HG02852 (cell line): ENCODE measurements around the gene ACO2.
"Not testable (repeated sequence)": the region's sequence is repeated elsewhere in the genome, so short reads cannot be mapped to it uniquely, and the experiment has no call there.

Source experiments
- ATAC-seq: cut with Tn5 transposase; IDR thresholded peaks from one replicate; pipeline ENCODE4 v1.9.1; 2021; ENCODE audit warnings: mild to moderate bottlenecking, moderate library complexity; ENCODE audit not compliant: unreplicated experiment

Gene ACO2

DNA sequence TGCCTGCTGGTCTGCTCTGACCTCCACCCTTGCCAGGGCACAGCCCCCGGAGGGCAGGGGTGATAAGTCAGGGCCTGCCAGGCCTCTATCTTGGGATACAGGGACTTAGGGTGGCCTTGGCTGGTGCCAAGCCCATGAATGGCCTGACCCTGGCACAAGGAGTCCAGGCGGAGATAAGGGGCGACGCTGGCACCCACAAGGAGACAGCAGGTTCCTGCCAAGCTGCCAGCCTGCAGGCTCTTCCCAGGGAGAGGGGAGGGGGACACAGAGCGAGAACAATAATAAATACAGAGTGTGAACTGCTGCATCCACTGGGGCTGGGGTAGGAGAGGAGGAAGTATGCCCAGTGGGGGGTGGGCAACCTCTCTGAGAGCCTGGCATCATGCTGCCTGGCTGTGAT, 92.9 kb downstream of the ACO2 start:
- ATAC-seq, result no peak

DNA sequence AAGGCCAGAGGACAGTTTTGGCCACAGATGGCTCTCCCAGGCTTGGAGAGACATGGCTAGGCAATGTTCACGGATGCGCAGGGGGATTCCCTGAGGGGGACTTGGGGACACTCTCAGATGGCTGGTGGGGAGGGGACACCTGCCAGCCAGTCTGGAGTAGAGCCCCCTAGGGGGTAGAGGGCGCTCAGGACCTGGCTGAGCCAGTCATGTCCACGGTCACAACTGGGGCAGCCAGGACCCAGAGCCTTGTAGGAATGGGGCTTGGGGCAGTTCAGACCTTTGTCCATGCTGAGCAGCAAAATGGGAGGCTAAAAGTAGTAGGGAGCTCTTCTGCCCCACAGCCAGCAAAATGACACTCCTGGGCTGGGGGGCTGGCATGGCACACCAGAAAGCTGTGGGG, 93.5 kb downstream of the ACO2 start:
- ATAC-seq, result no peak

GRCh38 chr22:41563051-41563711, 94.3 kb downstream of the ACO2 start:
- no peak for ATAC-seq

DNA sequence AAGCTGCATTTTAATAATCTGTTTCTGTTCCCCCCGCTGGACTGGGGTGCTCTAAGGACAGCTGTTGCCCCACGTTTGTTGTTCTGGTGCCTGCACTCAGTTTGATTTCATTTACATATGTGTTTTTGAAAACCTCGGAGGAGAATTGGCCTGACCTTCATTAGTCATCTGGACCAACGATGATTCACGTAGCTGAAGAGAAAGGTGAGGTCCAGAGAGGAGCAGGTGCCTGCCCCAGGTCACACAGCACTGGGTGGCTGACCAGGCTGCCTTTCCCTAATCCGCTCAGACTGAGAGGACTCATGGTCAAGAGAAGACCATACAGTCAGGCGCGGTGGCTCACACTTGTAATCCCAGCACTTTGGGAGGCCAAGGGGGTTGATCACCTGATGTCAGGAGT, 95.6 kb downstream of the ACO2 start:
- no peak for ATAC-seq

DNA sequence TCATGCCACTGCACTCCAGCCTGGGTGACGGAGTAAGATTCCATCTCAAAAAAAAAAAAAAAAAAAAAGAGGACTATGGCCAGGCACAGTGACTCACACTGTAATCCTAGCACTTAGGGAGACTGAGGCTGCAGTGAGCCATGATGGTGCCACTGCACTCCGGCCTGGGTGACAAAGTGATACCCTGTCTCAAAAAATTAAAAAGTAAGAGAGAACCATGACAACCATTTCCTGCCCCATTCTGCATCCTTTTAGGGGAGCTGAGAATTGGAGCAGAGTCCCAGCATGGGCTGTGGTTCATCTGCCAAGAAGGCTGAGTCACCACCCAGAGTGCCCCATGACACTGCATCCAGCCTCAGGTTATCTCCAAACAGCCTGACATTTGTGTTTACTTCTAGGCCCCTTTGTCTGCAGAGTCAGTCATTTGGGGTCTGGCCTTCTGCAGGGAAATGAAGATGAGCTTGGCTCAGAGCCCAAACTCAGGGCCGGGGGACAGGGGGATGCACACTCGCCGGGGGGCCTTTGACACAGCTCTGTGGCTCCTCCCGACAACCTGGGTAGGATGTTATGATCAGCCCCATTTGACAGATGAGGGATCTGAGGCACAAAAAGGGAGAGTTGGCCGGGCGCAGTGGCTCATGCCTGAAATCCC, 96.6 kb downstream of the ACO2 start:
- ATAC-seq, result no peak

DNA sequence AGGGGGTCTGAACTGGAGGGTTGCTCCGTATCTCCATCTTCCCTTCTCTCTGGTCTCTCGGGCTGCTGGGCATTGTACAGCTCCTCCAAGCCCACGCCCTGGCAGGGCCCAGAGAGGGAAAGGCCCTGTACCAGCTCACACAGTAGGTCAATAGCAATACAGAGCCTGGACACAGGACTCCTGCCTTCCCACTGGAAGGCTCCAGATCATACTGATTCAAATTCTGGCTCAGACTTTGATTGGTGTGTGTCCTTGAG, 98.5 kb downstream of the ACO2 start:
- no peak for ATAC-seq

DNA sequence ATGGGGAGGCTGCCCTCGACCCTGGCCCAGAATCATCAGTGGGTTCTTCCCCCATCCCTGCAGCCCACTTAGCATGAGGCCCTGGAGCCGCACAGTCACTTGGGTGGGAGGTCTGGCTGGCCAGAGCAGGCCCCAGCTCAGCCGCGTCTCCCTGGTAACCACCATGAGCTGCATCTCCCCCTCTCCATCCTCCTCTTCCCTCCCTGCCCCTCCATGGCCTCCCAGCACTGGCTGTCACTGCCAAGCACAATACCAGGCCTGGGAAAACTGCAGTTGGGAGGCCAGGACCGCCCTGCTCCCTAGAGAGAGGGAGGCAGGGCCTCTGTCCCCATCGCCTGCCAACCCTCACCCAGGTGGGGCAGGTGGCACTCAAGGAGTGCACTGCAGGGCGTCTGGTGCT, 99.9 kb downstream of the ACO2 start:
- ATAC-seq, result no peak

GRCh38 chr22:41570221-41570620, 101.3 kb downstream of the ACO2 start:
- ATAC-seq, result no peak

DNA sequence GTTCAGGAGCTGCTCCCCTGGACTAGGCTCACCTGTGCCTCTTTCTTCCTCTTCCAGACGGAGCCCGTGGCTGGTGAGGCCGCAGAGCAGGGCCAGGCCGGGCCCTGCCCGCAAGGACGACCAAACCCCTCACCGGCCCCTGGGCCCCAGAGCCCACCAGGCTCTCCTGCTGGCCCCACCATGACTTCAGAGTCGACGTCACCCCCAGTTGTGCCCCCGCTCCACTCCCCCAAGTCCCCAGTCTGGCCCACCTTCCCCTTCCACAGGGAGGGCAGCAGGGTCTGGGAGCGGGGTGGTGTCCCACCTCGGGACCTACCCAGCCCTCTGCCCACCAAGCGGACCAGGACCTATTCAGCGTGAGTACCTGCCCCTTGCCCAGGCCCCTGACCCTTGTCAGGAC, 102.9 kb downstream of the ACO2 start:
- no peak for ATAC-seq

GRCh38 chr22:41572305-41572704, 103.4 kb downstream of the ACO2 start:
- ATAC-seq, result not testable (repeated sequence)

DNA sequence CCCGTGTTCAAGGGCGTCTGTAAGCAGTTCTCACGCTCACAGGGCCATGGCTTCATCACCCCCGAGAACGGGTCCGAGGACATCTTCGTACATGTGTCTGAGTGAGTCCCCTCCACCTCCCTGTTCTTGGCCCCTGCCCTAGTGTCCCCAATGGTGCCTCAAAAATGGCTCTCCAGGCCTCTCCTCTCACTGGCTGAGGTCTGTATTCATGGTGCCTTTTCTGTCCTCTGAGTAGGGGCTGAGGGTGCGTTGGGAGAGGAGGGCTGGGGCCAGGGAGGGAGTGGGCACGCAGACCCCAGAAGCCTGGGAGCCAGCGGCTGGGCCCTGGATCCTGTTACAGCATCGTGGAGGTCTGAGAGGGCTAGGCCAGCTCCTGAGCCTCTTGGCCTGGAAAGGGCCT, 104.8 kb downstream of the ACO2 start:
- ATAC-seq, result no peak

- no peak for ATAC-seq
Observed at GRCh38 chr22:41574847-41575381, 106.0 kb downstream of the ACO2 start.

- ATAC-seq, result no peak
Observed at GRCh38 chr22:41575533-41575932, 106.6 kb downstream of the ACO2 start.

GRCh38 chr22:41576877-41577276, 108.0 kb downstream of the ACO2 start:
- no peak for ATAC-seq

GRCh38 chr22:41578114-41578513, 109.2 kb downstream of the ACO2 start:
- ATAC-seq, result no peak
